Fibroblast of lung (primary cell): ENCODE data around the gene CAPN9. TPM values are rescaled to one million over a fixed set of nuclear protein-coding genes. Genes with fewer than 3 reads are reported as not detected.

Experiments
- DNase-seq, 2 donors: peaks; one replicate each; pipeline versions ENCODE4 v3.0.0 to v3.0.0-alpha.2; 2010; ENCODE audit warnings: low read depth in 2 of 2
- H2AFZ ChIP-seq: 2 replicates; pipeline ENCODE4 v1.5.1; 2012; ENCODE audit warnings: low read length, control low read depth, inconsistent platforms
- H3K27ac ChIP-seq: 2 replicates; pipeline ENCODE4 v1.5.1; 2011; ENCODE audit warnings: low read length, control low read depth; ENCODE audit not compliant: insufficient read depth
- H3K27me3 ChIP-seq: 2 replicates; pipeline ENCODE4 v1.5.1; 2011; ENCODE audit warnings: mild to moderate bottlenecking, low read length; ENCODE audit not compliant: control insufficient read depth, insufficient read depth
- H3K36me3 ChIP-seq: 2 replicates; pipeline ENCODE4 v1.5.1; 2011; ENCODE audit warnings: low read length; ENCODE audit not compliant: control insufficient read depth, insufficient read depth
- H3K4me1 ChIP-seq: 2 replicates; pipeline ENCODE4 v1.5.1; 2011; ENCODE audit warnings: low read length; ENCODE audit not compliant: control insufficient read depth, insufficient read depth; ENCODE audit errors: extremely low read depth
- H3K4me2 ChIP-seq: 2 replicates; pipeline ENCODE4 v1.5.1; 2011; ENCODE audit warnings: low read length, control low read depth; ENCODE audit not compliant: insufficient read depth; ENCODE audit errors: extremely low read depth
- H3K4me3 ChIP-seq, 4 experiments: fragments of 200-600 bp in 1 of 4; sonication (generic) in 1 of 4; replicated peaks in 1 of 4; 2 replicates each; pipeline ENCODE4 v1.5.1; 2011 to 2016; ENCODE audit warnings: low read length in 4 of 4, low read depth in 3 of 4, mild to moderate bottlenecking in 3 of 4, control low read depth in 2 of 4, inconsistent platforms in 1 of 4, mixed read lengths in 1 of 4; ENCODE audit not compliant: insufficient read depth in 1 of 4; ENCODE audit errors: control extremely low read depth in 1 of 4
- H3K79me2 ChIP-seq: 2 replicates; pipeline ENCODE4 v1.5.1; 2012; ENCODE audit warnings: mild to moderate bottlenecking, low read length, inconsistent platforms; ENCODE audit not compliant: control insufficient read depth, insufficient read depth
- H3K9ac ChIP-seq: 2 replicates; pipeline ENCODE4 v1.5.1; 2011; ENCODE audit warnings: mild to moderate bottlenecking, low read length, control low read depth; ENCODE audit not compliant: insufficient read depth
- H3K9me3 ChIP-seq: 2 replicates; pipeline ENCODE4 v1.5.1; 2012; ENCODE audit warnings: low read depth, low read length; ENCODE audit not compliant: control insufficient read depth, insufficient read depth
- H4K20me1 ChIP-seq: 2 replicates; pipeline ENCODE4 v1.5.1; 2011; ENCODE audit warnings: low read length; ENCODE audit not compliant: control insufficient read depth, insufficient read depth; ENCODE audit errors: extremely low read depth
- EZH2 ChIP-seq: IDR thresholded peaks from 2 replicates; pipeline ENCODE4 v1.5.1; 2012; ENCODE audit warnings: low read length, control low read depth, mild to moderate bottlenecking; ENCODE audit errors: missing control alignments
- polyA plus RNA-seq, 2 donors: library from polyadenylated mRNA; depleted of rRNA in 1 of 2; stranded (reverse) in 1 of 2; unstranded in 1 of 2; fragments of >200 nt; gene quantifications; 2 replicates each; pipeline ENCODE4 v1.2.1, GENCODE V29; 2011 to 2012; ENCODE audit warnings: missing spikeins in 1 of 2
- total RNA-seq: library from RNA; depleted of rRNA; stranded (reverse); fragments of >200 nt; gene quantifications from 2 replicates; pipeline ENCODE4 v1.2.1, GENCODE V29; 2014
- TF ChIP-seq, protein P1 (sequence below), 2 donors: IDR thresholded peaks in 1 of 2; conservative IDR thresholded peaks in 1 of 2; 1 replicate in 1 of 2; 2 replicates in 1 of 2; pipeline ENCODE4 v1.5.1; 2011 to 2012; ENCODE audit warnings: low read length in 2 of 2, control low read depth in 1 of 2, inconsistent platforms in 1 of 2, low read depth in 1 of 2, mild to moderate bottlenecking in 1 of 2

Gene CAPN9
- total and polyA plus RNA-seq, 2 donors (not counting 1 experiment from before 2014, with no cell fraction given): 0.17 TPM; not detected in 1

DNA sequence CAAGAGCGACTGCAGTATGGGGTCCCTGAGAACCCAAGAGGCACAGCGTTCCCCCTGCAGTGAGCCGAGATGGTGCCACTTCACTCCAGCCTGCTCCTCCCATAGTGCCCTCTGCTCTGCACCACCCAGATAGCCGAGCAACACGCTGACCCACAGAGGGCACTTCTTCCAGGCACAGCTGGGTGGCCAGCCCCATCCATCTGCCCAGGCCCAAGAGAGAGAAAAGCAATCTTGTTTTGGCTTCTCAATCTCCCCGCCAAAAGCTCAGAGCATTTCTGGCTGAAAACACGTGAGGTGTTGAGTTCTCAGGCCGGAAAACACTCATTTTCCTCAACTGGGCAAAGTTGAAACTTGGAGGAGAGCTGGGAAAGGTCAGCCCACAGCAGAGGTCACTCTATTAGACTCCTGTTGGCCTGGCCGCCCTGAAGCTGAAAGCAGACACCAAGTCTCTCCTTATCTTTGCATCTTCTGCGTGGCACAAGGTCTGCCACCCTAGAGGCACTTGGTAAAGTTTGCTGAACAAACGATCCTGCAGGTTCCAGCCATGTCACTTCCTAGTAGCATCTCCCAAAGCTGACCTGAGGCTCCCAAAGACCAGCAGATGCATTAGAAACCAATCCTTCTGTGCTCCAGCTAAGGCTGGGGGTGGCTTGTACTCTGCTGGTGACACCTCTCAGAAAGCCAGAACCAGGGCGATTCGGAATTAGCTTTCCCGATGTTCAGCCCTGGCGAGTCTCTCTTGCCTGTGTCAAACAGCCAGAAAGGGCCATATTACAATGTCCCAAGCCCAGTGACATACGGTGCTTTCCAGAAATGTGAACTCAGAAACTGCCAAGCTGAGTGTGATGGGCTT is 10.9 kb downstream of the CAPN9 start:
- TF ChIP-seq EZH2: no peak
- TF ChIP-seq, protein P1, sequence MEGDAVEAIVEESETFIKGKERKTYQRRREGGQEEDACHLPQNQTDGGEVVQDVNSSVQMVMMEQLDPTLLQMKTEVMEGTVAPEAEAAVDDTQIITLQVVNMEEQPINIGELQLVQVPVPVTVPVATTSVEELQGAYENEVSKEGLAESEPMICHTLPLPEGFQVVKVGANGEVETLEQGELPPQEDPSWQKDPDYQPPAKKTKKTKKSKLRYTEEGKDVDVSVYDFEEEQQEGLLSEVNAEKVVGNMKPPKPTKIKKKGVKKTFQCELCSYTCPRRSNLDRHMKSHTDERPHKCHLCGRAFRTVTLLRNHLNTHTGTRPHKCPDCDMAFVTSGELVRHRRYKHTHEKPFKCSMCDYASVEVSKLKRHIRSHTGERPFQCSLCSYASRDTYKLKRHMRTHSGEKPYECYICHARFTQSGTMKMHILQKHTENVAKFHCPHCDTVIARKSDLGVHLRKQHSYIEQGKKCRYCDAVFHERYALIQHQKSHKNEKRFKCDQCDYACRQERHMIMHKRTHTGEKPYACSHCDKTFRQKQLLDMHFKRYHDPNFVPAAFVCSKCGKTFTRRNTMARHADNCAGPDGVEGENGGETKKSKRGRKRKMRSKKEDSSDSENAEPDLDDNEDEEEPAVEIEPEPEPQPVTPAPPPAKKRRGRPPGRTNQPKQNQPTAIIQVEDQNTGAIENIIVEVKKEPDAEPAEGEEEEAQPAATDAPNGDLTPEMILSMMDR (conservative IDR thresholded peaks at IDR 0.05 in 1 of 2, IDR thresholded peaks at IDR 0.05 in 1 of 2; ENCODE audit: low read depth in 1 of 2, low read length in 2 of 2): no peak
- Histone ChIP-seq H3K9ac (no peak overlapping the region), H3K9me3 (no peaks in the 10 kb centered on the region), H2AFZ (no peak overlapping the region), H3K79me2 (no peaks in the 10 kb centered on the region), H3K36me3 (no peaks in the 10 kb centered on the region), H3K27me3 (peaks cover 3% of the 10 kb centered on the region), H4K20me1 (no peaks in the 10 kb centered on the region), H3K4me3 (no peak overlapping the region), H3K4me1 (peaks cover 3% of the 10 kb centered on the region), H3K4me2 (no peak overlapping the region), H3K27ac (no peak overlapping the region)
- no peak for DNase-seq

DNA sequence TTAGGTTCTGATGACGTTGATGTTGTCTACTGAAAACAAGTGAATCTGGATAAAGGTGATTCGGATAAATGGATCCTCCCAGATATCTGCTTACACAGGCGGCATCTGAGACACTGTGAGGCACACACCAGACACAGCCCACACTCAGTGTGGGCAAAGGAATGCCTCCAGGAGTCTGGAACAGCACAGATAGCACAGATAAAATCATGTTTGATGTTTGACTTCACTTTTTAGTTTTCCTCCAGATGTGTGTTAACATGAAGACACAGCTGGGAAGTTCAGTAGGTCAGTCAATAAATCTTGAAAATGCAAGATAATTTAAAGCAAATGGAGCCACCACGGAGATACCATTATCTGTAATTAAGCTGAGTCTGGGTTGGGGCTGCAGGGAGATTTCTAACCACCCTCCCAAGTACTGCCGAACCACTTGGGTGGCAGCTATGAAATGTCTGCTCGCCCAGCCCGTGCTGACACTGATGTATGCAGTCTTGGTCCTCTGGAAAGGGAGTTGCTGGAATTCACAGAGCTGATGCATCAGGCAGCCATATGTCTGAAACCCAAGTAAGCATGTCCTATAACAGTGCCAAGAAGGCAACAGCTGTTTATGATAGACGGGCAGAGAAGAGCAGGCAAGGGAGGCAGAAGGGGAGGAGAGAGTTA is 11.7 kb downstream of the CAPN9 start:
- no peak overlapping the region for H3K4me2 ChIP-seq
- H3K4me3 ChIP-seq: no peak overlapping the region

More for the DNA sequence above, 11.7 kb downstream of the CAPN9 start:
- Histone ChIP-seq H3K4me1 (peaks cover 3% of the 10 kb centered on the region), H3K27me3 (peaks cover 3% of the 10 kb centered on the region), H3K36me3 (no peaks in the 10 kb centered on the region), H3K27ac (no peak overlapping the region), H4K20me1 (no peaks in the 10 kb centered on the region), H2AFZ (no peak overlapping the region), H3K79me2 (no peaks in the 10 kb centered on the region), H3K9ac (no peak overlapping the region), H3K9me3 (no peaks in the 10 kb centered on the region)
- DNase-seq: peak in 1 of 2 donors; percentile 52
- TF ChIP-seq EZH2: no peak
- TF ChIP-seq, protein P1 (conservative IDR thresholded peaks at IDR 0.05 in 1 of 2, IDR thresholded peaks at IDR 0.05 in 1 of 2; ENCODE audit: low read depth in 1 of 2, low read length in 2 of 2): no peak
